HL-60 (cell line): ENCODE data around the gene DLD.

Source experiments
- GABPA ChIP-seq: IDR thresholded peaks from 2 replicates; pipeline ENCODE4 v1.6.1; 2012; ENCODE audit warnings: low read depth
- SPI1 ChIP-seq: IDR thresholded peaks from 2 replicates; pipeline ENCODE4 v1.6.1; 2012; ENCODE audit warnings: low read depth, mild to moderate bottlenecking, borderline replicate concordance

- TF ChIP-seq SPI1 (no peak), GABPA (no peak)
Measured at GRCh38 chr7:107955394-107955793, 64.4 kb downstream of the DLD start.
